ENCODE results near the gene AGAP1.

AGAP1 gene

GRCh38 chr2:235670974-235671787 is 177.3 kb downstream of the AGAP1 start:
- no peak for DNase-seq

GRCh38 chr2:235672720-235673119 is 178.9 kb downstream of the AGAP1 start:
- no peak for DNase-seq

- DNase-seq = no peak
Measured at GRCh38 chr2:235674146-235674545, 180.3 kb downstream of the AGAP1 start.

- no peak for DNase-seq
Measured at GRCh38 chr2:235674812-235675211, 181.0 kb downstream of the AGAP1 start.

GRCh38 chr2:235675678-235676535 is 182.1 kb downstream of the AGAP1 start:
- DNase-seq = no peak

- no peak for DNase-seq
Measured at GRCh38 chr2:235676536-235676799, 182.6 kb downstream of the AGAP1 start.

- no peak for DNase-seq
Measured at GRCh38 chr2:235677276-235677788, 183.5 kb downstream of the AGAP1 start.

- no peak for DNase-seq
Measured at GRCh38 chr2:235677937-235678336, 184.1 kb downstream of the AGAP1 start.

GRCh38 chr2:235678712-235679111 is 184.9 kb downstream of the AGAP1 start:
- DNase-seq = no peak

- no peak for DNase-seq
Measured at GRCh38 chr2:235679471-235679870, 185.6 kb downstream of the AGAP1 start.

- DNase-seq = no peak
Measured at GRCh38 chr2:235685024-235685721, 191.3 kb downstream of the AGAP1 start.

GRCh38 chr2:235688511-235689426 is 194.9 kb downstream of the AGAP1 start:
- DNase-seq = no peak

- no peak for DNase-seq
Measured at GRCh38 chr2:235689427-235689853, 195.6 kb downstream of the AGAP1 start.

- DNase-seq = no peak
Measured at GRCh38 chr2:235690082-235690808, 196.4 kb downstream of the AGAP1 start.

- DNase-seq = no peak
Measured at GRCh38 chr2:235690809-235691450, 197.1 kb downstream of the AGAP1 start.

- DNase-seq = no peak
Measured at GRCh38 chr2:235692076-235692475, 198.2 kb downstream of the AGAP1 start.

GRCh38 chr2:235692671-235693171 is 198.9 kb downstream of the AGAP1 start:
- DNase-seq = no peak

GRCh38 chr2:235693279-235693678 is 199.4 kb downstream of the AGAP1 start:
- no peak for DNase-seq

GRCh38 chr2:235694721-235695601 is 201.1 kb downstream of the AGAP1 start:
- DNase-seq = no peak

- DNase-seq = no peak
Measured at GRCh38 chr2:235695602-235695895, 201.7 kb downstream of the AGAP1 start.
